ENCODE results near the gene ZNF326.

Gene ZNF326

DNA sequence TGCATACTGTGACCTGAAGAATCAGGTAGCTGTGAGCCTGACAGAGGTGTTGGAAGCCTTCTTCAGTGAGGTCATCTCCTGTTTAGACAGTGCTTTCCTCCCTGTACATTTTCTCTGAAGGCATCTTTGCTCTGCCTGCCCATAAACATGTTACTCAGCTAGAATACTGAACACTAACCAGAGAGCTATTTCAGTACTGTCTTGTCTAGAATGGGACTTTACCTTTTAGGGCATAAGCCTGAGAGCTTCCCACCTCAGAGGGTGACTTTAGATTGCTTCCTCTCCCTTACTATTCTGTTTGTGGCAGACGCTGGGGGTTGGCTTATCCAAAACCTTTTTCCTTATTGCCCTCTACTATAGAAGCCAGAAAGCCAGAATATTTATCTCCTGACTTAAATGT is 23.3 kb upstream of the ZNF326 start:
- no peak overlapping the region for H3K4me2 ChIP-seq (ENCODE audit: low read length, poor library complexity, severe bottlenecking)
- no peak overlapping the region for H2BK12ac ChIP-seq (ENCODE audit: low read length in 2 of 2)
- peak; percentile 33 for DNase-seq
- no peak overlapping the region for H3K14ac ChIP-seq (ENCODE audit: low read length in 2 of 2)
- H3K4ac ChIP-seq (ENCODE audit: low read depth in 1 of 2, low read length in 2 of 2) = no peak overlapping the region
- no CpG with 5 or more reads among the region's 1 CpG for WGBS
- no peak overlapping the region for H3K4me3 ChIP-seq (ENCODE audit: insufficient read depth in 1 of 2, low read depth in 1 of 2, low read length in 2 of 2)
- no peak overlapping the region for H3K23ac ChIP-seq (ENCODE audit: low read length in 2 of 2)
- H3K36me3 ChIP-seq (ENCODE audit: control insufficient read depth in 1 of 2, insufficient read depth in 2 of 2, low read depth in 1 of 2, low read length in 2 of 2) = no peaks in the 10 kb centered on the region
- no peak overlapping the region for H2BK120ac ChIP-seq (ENCODE audit: low read depth, low read length)
- H3K9me3 ChIP-seq (ENCODE audit: control insufficient read depth, low read length) = no peaks in the 10 kb centered on the region
- H4K8ac ChIP-seq (ENCODE audit: low read length) = no peak overlapping the region
- H3K79me1 ChIP-seq (replicated peaks; ENCODE audit: low read length, poor library complexity, severe bottlenecking) = no peaks in the 10 kb centered on the region
- H2BK5ac ChIP-seq (ENCODE audit: low read depth, low read length, poor library complexity, severe bottlenecking) = no peak overlapping the region
- H3K9ac ChIP-seq (ENCODE audit: low read length) = no peak overlapping the region
- no peak overlapping the region for H2BK15ac ChIP-seq (ENCODE audit: low read depth, poor library complexity, severe bottlenecking)
- H2AK5ac ChIP-seq (ENCODE audit: low read length, severe bottlenecking) = no peak overlapping the region
- H4K91ac ChIP-seq (ENCODE audit: low read length) = no peak overlapping the region
- H3K27ac ChIP-seq (ENCODE audit: low read length, poor library complexity, severe bottlenecking) = no peak overlapping the region
- H3K4me1 ChIP-seq (ENCODE audit: control insufficient read depth, insufficient read depth, low read depth, low read length) = no peaks in the 10 kb centered on the region
- no peaks in the 10 kb centered on the region for H3K27me3 ChIP-seq (ENCODE audit: control insufficient read depth in 1 of 2, insufficient read depth in 1 of 2, low read length in 2 of 2)
- H2AFZ ChIP-seq (ENCODE audit: low read depth, low read length) = no peak overlapping the region
- no peak overlapping the region for H3K18ac ChIP-seq (ENCODE audit: low read depth in 1 of 2, low read length in 2 of 2)

DNA sequence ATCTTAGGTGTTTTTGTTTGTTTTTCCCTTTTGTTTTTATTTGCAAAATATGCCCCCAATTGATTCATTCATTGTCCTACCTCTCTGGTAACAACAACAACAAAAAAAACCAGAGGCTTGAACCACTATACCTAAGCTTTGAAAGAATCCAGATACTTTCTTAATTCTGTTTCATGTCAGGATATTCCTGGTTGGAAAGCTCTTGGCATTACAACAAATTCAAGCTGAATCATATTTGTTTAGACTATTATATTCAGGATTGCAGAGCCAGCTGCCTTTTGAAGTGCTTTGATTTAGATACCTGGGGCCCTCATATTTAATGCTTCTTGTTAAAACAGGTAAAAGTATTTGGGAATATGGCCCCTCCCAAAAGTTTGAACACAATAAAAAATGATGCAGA is 22.9 kb upstream of the ZNF326 start:
- no peak overlapping the region for H2BK5ac ChIP-seq (ENCODE audit: low read depth, low read length, poor library complexity, severe bottlenecking)
- H2AFZ ChIP-seq (ENCODE audit: low read depth, low read length) = no peak overlapping the region
- H2AK5ac ChIP-seq (ENCODE audit: low read length, severe bottlenecking) = no peak overlapping the region
- H3K9ac ChIP-seq (ENCODE audit: low read length) = no peak overlapping the region
- H2BK15ac ChIP-seq (ENCODE audit: low read depth, poor library complexity, severe bottlenecking) = no peak overlapping the region
- H3K4me2 ChIP-seq (ENCODE audit: low read length, poor library complexity, severe bottlenecking) = no peak overlapping the region
- H3K4me1 ChIP-seq (ENCODE audit: control insufficient read depth, insufficient read depth, low read depth, low read length) = no peaks in the 10 kb centered on the region
- no peak overlapping the region for H3K4ac ChIP-seq (ENCODE audit: low read depth in 1 of 2, low read length in 2 of 2)
- no peak overlapping the region for H4K91ac ChIP-seq (ENCODE audit: low read length)
- no peaks in the 10 kb centered on the region for H3K9me3 ChIP-seq (ENCODE audit: control insufficient read depth, low read length)
- H3K36me3 ChIP-seq (ENCODE audit: control insufficient read depth in 1 of 2, insufficient read depth in 2 of 2, low read depth in 1 of 2, low read length in 2 of 2) = no peaks in the 10 kb centered on the region
- H4K8ac ChIP-seq (ENCODE audit: low read length) = no peak overlapping the region
- no peak overlapping the region for H3K18ac ChIP-seq (ENCODE audit: low read depth in 1 of 2, low read length in 2 of 2)
- no peak overlapping the region for H3K27ac ChIP-seq (ENCODE audit: low read length, poor library complexity, severe bottlenecking)
- no peaks in the 10 kb centered on the region for H3K79me1 ChIP-seq (replicated peaks; ENCODE audit: low read length, poor library complexity, severe bottlenecking)
- H3K27me3 ChIP-seq (ENCODE audit: control insufficient read depth in 1 of 2, insufficient read depth in 1 of 2, low read length in 2 of 2) = no peaks in the 10 kb centered on the region
- DNase-seq = no peak
- no peak overlapping the region for H3K14ac ChIP-seq (ENCODE audit: low read length in 2 of 2)
- H2BK12ac ChIP-seq (ENCODE audit: low read length in 2 of 2) = no peak overlapping the region
- H3K4me3 ChIP-seq (ENCODE audit: insufficient read depth in 1 of 2, low read depth in 1 of 2, low read length in 2 of 2) = no peak overlapping the region
- H2BK120ac ChIP-seq (ENCODE audit: low read depth, low read length) = no peak overlapping the region
- H3K23ac ChIP-seq (ENCODE audit: low read length in 2 of 2) = no peak overlapping the region

DNA sequence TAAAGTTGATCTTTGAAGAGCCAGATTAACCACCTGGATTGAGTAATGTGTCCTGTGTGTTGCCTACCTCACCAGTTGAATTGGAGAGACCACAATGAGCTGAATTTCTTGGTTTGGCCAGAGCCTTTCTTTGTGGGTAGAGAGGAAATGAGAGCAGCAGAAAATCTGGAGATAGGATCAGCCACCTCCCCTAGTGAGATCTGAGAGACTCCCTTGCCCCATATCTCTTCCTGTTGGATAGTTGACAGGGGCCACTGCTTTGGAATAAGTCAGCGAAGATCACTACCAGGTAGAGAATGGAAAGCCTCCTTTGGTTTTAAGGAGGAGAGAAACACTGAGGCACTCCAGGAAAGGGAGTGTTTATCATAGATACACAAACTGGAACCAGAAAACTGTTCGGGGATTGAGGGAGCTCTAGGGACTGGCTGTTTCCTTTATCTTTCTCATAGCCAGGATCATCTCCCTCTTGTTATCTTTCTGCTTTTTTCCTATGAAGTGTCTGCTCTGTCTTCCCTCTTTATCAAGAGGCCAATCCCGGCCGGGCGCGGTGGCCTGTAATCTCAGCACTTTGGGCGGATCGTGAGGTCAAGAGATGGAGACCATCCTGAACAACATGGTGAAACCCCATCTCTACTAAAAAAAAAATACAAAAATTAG is 21.3 kb upstream of the ZNF326 start:
- H3K79me1 ChIP-seq (replicated peaks; ENCODE audit: low read length, poor library complexity, severe bottlenecking) = no peaks in the 10 kb centered on the region
- no peaks in the 10 kb centered on the region for H3K4me1 ChIP-seq (ENCODE audit: control insufficient read depth, insufficient read depth, low read depth, low read length)
- H2BK5ac ChIP-seq (ENCODE audit: low read depth, low read length, poor library complexity, severe bottlenecking) = no peak overlapping the region
- H2BK15ac ChIP-seq (ENCODE audit: low read depth, poor library complexity, severe bottlenecking) = no peak overlapping the region
- H3K9me3 ChIP-seq (ENCODE audit: control insufficient read depth, low read length) = no peaks in the 10 kb centered on the region
- H3K9ac ChIP-seq (ENCODE audit: low read length) = no peak overlapping the region
- no peaks in the 10 kb centered on the region for H3K36me3 ChIP-seq (ENCODE audit: control insufficient read depth in 1 of 2, insufficient read depth in 2 of 2, low read depth in 1 of 2, low read length in 2 of 2)
- no peaks in the 10 kb centered on the region for H3K27me3 ChIP-seq (ENCODE audit: control insufficient read depth in 1 of 2, insufficient read depth in 1 of 2, low read length in 2 of 2)
- peak overlapping the region in 1 of 2 experiments; percentile 48 for H3K18ac ChIP-seq (ENCODE audit: low read depth in 1 of 2, low read length in 2 of 2)
- no peak overlapping the region for H3K4me2 ChIP-seq (ENCODE audit: low read length, poor library complexity, severe bottlenecking)
- no peak overlapping the region for H3K23ac ChIP-seq (ENCODE audit: low read length in 2 of 2)
- H3K4ac ChIP-seq (ENCODE audit: low read depth in 1 of 2, low read length in 2 of 2) = no peak overlapping the region
- H3K27ac ChIP-seq (ENCODE audit: low read length, poor library complexity, severe bottlenecking) = no peak overlapping the region
- no peak overlapping the region for H2AK5ac ChIP-seq (ENCODE audit: low read length, severe bottlenecking)
- no peak overlapping the region for H3K4me3 ChIP-seq (ENCODE audit: insufficient read depth in 1 of 2, low read depth in 1 of 2, low read length in 2 of 2)
- no peak for DNase-seq
- no peak overlapping the region for H2BK120ac ChIP-seq (ENCODE audit: low read depth, low read length)
- no peak overlapping the region for H4K8ac ChIP-seq (ENCODE audit: low read length)
- H3K14ac ChIP-seq (ENCODE audit: low read length in 2 of 2) = no peak overlapping the region
- peak overlapping the region in 1 of 2 experiments; percentile 18 for H2BK12ac ChIP-seq (ENCODE audit: low read length in 2 of 2)
- WGBS = 67% methylated on average over 8 of the region's 8 CpGs
- no peak overlapping the region for H4K91ac ChIP-seq (ENCODE audit: low read length)
- H2AFZ ChIP-seq (ENCODE audit: low read depth, low read length) = no peak overlapping the region

DNA sequence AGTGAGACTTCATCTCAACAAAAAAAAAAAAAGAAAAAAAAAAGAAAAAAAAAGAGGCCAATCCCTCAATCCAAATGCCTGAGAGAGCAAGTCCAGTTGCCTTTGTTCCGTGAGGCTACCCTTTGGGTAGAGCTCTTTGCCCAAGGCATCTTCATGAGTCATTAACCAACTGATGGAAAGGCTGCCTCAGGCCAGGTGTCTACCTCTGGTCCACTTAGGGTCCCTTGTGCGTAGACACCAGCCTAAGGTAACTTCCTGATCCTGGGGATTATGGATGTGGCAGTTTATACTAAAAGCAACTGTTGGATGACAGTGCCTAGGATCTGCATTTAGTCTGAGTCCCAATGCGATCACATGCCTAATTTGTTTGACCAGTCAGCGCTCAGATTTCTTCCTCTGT is 20.7 kb upstream of the ZNF326 start:
- no peak overlapping the region for H3K23ac ChIP-seq (ENCODE audit: low read length in 2 of 2)
- H3K79me1 ChIP-seq (replicated peaks; ENCODE audit: low read length, poor library complexity, severe bottlenecking) = no peaks in the 10 kb centered on the region
- no peak overlapping the region for H3K14ac ChIP-seq (ENCODE audit: low read length in 2 of 2)
- DNase-seq = no peak
- peak overlapping the region; percentile 6 for H4K91ac ChIP-seq (ENCODE audit: low read length)
- no peak overlapping the region for H3K4me2 ChIP-seq (ENCODE audit: low read length, poor library complexity, severe bottlenecking)
- H3K9me3 ChIP-seq (ENCODE audit: control insufficient read depth, low read length) = no peaks in the 10 kb centered on the region
- no peak overlapping the region for H2AFZ ChIP-seq (ENCODE audit: low read depth, low read length)
- H3K9ac ChIP-seq (ENCODE audit: low read length) = no peak overlapping the region
- no peak overlapping the region for H3K4me3 ChIP-seq (ENCODE audit: insufficient read depth in 1 of 2, low read depth in 1 of 2, low read length in 2 of 2)
- H3K4ac ChIP-seq (ENCODE audit: low read depth in 1 of 2, low read length in 2 of 2) = peak overlapping the region in 1 of 2 experiments; percentile 85
- H3K4me1 ChIP-seq (ENCODE audit: control insufficient read depth, insufficient read depth, low read depth, low read length) = no peaks in the 10 kb centered on the region
- H4K8ac ChIP-seq (ENCODE audit: low read length) = no peak overlapping the region
- no peak overlapping the region for H2BK5ac ChIP-seq (ENCODE audit: low read depth, low read length, poor library complexity, severe bottlenecking)
- H2BK120ac ChIP-seq (ENCODE audit: low read depth, low read length) = peak overlapping the region; percentile 58
- no peak overlapping the region for H3K18ac ChIP-seq (ENCODE audit: low read depth in 1 of 2, low read length in 2 of 2)
- H2BK12ac ChIP-seq (ENCODE audit: low read length in 2 of 2) = peak overlapping the region in 1 of 2 experiments; percentile 79
- no peak overlapping the region for H3K27ac ChIP-seq (ENCODE audit: low read length, poor library complexity, severe bottlenecking)
- peak overlapping the region; percentile 67 for H2BK15ac ChIP-seq (ENCODE audit: low read depth, poor library complexity, severe bottlenecking)
- over 99% methylated on average over 4 of the region's 4 CpGs for WGBS
- H3K36me3 ChIP-seq (ENCODE audit: control insufficient read depth in 1 of 2, insufficient read depth in 2 of 2, low read depth in 1 of 2, low read length in 2 of 2) = no peaks in the 10 kb centered on the region
- H3K27me3 ChIP-seq (ENCODE audit: control insufficient read depth in 1 of 2, insufficient read depth in 1 of 2, low read length in 2 of 2) = no peaks in the 10 kb centered on the region
- H2AK5ac ChIP-seq (ENCODE audit: low read length, severe bottlenecking) = no peak overlapping the region
